Measurements from ENCODE around the gene SHB.
A peak's percentile ranks its signal among the peaks of the same experiment; 100 is the strongest.

The SHB gene

GRCh38 chr9:38025166-38025565 lies 43.9 kb downstream of the SHB start:
- TF ChIP-seq CTCF (IDR thresholded peaks at IDR 0.05; ENCODE audit: insufficient read depth, low read depth, low read length, missing control alignments): peak; percentile 11
- no peak for DNase-seq (ENCODE audit: low read depth)
- no peak overlapping the region for H3K4me3 ChIP-seq (ENCODE audit: low read depth, low read length)

DNA sequence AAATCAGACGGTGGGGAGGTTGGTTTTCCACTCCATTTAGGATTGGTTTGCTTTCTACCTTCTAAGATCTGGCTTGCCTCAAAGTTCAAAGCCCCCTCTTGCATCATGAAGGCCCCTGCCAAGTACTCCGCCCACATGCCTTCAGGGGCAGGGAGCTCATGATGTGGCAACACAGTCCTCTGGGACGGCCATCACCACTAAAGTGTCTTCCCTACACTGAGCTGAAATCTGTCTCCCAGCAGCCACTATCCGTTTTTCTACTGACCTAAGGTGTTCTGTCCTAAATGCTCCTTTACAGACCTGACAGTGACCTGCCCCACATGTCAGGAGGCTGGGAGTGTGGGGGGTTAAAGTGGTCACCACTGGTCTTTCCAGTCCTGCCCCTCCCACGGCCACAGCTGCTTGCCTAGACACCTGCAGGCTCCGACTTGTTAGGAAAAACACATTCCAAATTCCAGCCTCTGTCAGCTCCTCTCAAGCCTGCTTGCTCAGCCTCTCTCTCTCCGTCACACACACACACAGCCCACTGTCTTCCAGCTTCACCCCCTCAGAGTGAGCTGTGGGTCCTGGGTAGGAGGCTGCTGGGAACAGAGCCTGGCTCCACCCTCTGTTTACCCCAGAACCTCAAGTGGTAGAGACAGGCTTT lies 44.9 kb downstream of the SHB start:
- TF ChIP-seq CTCF (IDR thresholded peaks at IDR 0.05; ENCODE audit: insufficient read depth, low read depth, low read length, missing control alignments): no peak
- DNase-seq (ENCODE audit: low read depth): no peak
- H3K4me3 ChIP-seq (ENCODE audit: low read depth, low read length): no peak overlapping the region

GRCh38 chr9:38023661-38024035 lies 45.4 kb downstream of the SHB start:
- H3K4me3 ChIP-seq (ENCODE audit: low read depth, low read length): no peak overlapping the region
- DNase-seq (ENCODE audit: low read depth): no peak
- no peak for TF ChIP-seq CTCF (IDR thresholded peaks at IDR 0.05; ENCODE audit: insufficient read depth, low read depth, low read length, missing control alignments)

- DNase-seq (ENCODE audit: low read depth): no peak
- no peak for TF ChIP-seq CTCF (IDR thresholded peaks at IDR 0.05; ENCODE audit: insufficient read depth, low read depth, low read length, missing control alignments)
- no peak overlapping the region for H3K4me3 ChIP-seq (ENCODE audit: low read depth, low read length)
These were observed 46.0 kb downstream of the SHB start for GRCh38 chr9:38022995-38023394.

DNA sequence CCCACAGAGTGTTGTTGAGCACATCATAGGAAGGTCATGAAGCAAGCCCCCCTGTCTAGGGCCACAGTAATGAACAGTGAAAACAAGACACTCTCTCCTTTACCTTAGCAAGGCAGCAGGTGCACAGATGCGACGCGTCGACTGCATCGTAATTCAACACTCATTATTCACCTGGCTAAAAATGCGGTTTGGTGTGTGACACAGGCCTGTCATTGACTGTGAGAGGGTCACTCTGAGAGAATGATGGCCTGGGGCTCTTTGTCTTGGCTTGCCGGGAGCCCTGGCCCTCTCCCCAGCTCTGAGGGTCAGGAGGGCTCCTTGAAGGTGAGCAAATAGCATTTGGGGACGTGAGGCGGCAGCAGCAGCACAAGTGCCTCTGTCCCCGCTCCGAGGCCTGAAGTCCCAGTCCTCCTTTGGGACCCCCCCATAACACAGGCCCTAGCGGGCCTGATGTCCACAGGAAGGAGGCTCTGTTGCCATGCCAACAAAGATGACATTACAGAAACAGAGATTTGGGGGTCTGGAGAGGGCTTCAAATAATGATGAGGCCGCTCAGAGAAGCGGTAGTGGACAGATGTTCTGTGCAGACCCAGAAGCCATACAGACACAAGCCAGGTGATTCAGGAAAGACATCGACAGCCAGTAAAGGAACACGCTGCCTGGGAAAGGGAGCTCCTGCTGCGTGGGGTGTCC lies 46.7 kb downstream of the SHB start:
- no peak for DNase-seq (ENCODE audit: low read depth)
- H3K4me3 ChIP-seq (ENCODE audit: low read depth, low read length): no peak overlapping the region
- no peak for TF ChIP-seq CTCF (IDR thresholded peaks at IDR 0.05; ENCODE audit: insufficient read depth, low read depth, low read length, missing control alignments)

- no peak for TF ChIP-seq CTCF (IDR thresholded peaks at IDR 0.05; ENCODE audit: insufficient read depth, low read depth, low read length, missing control alignments)
- no peak overlapping the region for H3K4me3 ChIP-seq (ENCODE audit: low read depth, low read length)
- no peak for DNase-seq (ENCODE audit: low read depth)
These were observed 48.6 kb downstream of the SHB start for GRCh38 chr9:38020151-38021076.
